Erythroblast (primary cell): ENCODE measurements around the gene CLEC10A.
"Not testable (repeated sequence)": the region's sequence is repeated elsewhere in the genome, so short reads cannot be mapped to it uniquely, and the experiment has no call there.

Experiments used
- GATA1 ChIP-seq: IDR thresholded peaks from 2 replicates; pipeline ENCODE4 v1.6.1; 2011; ENCODE audit warnings: low read depth, mild to moderate bottlenecking, control low read depth, low read length, moderate library complexity
- POLR2A ChIP-seq: IDR thresholded peaks from 2 replicates; pipeline ENCODE4 v1.6.1; 2011; ENCODE audit warnings: mild to moderate bottlenecking, low read length

DNA sequence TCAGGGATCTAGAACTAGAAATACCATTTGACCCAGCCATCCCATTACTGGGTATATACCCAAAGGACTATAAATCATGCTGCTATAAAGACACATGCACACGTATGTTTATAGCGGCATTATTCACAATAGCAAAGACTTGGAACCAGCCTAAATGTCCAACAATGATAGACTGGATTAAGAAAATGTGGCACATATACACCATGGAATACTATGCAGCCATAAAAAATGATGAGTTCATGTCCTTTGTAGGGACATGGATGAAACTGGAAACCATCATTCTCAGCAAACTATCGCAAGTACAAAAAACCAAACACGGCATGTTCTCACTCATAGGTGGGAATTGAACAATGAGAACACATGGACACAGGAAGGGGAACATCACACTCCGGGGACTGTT, 47.5 kb upstream of the CLEC10A start:
- TF ChIP-seq POLR2A, GATA1: not testable (repeated sequence)
